ENCODE measurements around the gene ALG3.

DNA sequence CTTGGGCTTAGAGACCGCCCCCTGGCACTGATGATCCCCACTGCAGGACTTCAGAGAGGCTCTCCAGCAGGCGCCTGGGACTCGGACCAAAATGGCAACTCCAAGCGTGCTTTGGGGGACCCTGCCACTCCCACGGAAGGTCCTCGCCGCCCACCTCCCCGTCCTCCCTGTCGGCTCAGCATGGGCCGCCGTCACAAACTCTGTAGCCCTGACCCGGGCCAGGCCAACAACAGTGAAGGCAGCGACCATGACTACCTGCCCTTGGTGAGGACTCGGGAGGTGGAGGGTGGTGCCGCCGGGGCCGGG lies 7.7 kb downstream of the ALG3 start:
- TF ChIP-seq EZH2 (IDR thresholded peaks at IDR 0.05; ENCODE audit: insufficient read depth, poor library complexity, severe bottlenecking) (no peak), EZH2phosphoT487 (IDR thresholded peaks at IDR 0.05; ENCODE audit: insufficient read depth, low read depth) (no peak)

Data from GM23248 (cell line).